Thyroid gland (tissue), 4 donors: ENCODE measurements around the gene CFAP90.

ENCODE experiments used
- CTCF ChIP-seq, 6 experiments: fragments of 200-600 bp in 3 of 6; fragments of 450-650 bp in 3 of 6; sonication (generic) in 3 of 6; IDR thresholded peaks; one replicate each; pipeline ENCODE4 v1.5.1; 2016 to 2019; ENCODE audit warnings: antibody characterized with exemption in 6 of 6, mild to moderate bottlenecking in 2 of 6, inconsistent platforms in 1 of 6, moderate library complexity in 1 of 6
- POLR2A ChIP-seq, 2 donors: fragments of 450-650 bp; IDR thresholded peaks; one replicate each; pipeline ENCODE4 v1.6.1; 2017; ENCODE audit warnings: antibody characterized with exemption in 2 of 2, mild to moderate bottlenecking in 2 of 2, moderate library complexity in 1 of 2

- TF ChIP-seq POLR2A (IDR thresholded peaks at IDR 0.05), result no peak
- TF ChIP-seq CTCF (IDR thresholded peaks at IDR 0.05), result no peak
These were observed 43.9 kb upstream of the CFAP90 start for GRCh38 chr5:7894860-7895259.
